Right kidney (tissue), 1 donor: Measurements from ENCODE around the gene TENM3.

Experiments
- DNase-seq: peaks from one replicate; pipeline ENCODE4 v3.0.0-alpha.2; 2016

The TENM3 gene

DNA sequence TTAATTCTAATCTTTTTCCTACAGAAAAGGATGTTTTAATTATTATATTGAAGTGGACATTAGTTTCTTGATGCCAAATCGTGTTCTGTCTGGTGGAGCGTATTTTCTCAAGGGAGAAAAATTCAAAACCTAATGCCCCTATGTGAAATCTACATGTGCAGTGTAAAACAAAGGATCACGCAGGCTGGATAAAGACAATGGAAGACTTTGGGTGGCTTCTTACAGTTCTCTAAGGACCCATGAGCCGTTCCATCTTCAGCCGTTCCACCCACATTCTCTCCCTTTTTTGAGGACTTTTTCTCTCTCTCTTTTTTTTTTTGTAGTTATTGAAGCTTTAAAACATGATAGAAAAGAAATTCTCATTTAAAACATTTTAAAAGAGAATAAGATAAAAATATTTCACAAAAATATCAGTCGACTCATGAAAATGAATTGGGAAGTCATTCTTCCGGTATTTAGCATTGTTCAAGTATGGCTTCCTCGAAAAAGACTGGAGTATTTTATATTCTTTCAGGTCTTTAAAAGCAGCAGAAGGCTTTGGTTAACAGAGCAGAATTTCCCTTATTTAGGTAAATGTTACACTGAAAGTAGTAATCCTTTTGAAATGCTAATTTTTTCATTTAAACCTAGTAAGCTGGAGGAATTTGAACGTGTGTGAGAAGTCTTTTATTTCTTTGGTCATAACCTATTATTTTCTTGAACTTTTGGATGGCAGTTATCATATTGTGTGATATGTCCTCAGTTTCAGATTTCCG, 11.0 kb downstream of the TENM3 start:
- DNase-seq = no peak

DNA sequence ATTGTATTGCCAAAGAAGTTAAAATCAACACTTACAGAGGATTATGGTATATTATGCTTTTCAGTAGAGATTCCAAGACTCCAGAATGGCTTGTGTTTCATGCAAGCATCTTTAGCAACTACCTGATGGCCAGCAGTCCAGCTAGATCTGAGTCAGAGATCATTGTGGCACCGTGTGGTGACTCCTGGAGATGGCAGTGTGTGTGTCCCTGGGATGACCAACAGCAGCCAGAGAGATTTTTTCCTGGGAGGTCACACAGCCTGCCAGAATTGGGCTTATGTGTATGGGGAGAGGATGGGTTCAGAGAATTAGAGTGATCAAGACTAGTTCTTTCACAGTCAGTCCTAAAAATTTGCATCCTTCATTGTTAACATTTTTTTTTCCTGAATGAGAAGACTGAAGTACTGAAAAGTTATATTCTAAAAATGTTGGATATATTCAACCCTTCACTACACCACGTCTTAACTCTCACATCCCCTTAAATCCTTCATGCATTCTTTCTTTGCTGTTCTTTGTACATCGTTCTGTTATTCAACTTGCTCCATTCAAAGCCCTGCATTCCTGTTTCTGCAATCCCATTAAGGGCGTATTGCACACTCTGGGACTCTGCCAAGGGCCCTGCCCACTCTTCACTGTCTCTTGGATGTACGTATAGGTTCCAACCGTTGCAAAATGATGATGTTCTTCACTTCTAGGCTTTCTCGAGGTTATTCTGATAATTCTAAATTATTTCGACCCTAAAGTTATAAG, 12.4 kb downstream of the TENM3 start:
- no peak for DNase-seq

- no peak for DNase-seq
Observed at GRCh38 chr4:182257016-182257415, 13.8 kb downstream of the TENM3 start.

- DNase-seq = no peak
Observed at GRCh38 chr4:182257503-182257902, 14.3 kb downstream of the TENM3 start.

GRCh38 chr4:182258441-182259000, 15.3 kb downstream of the TENM3 start:
- DNase-seq = no peak

GRCh38 chr4:182261651-182262223, 18.5 kb downstream of the TENM3 start:
- DNase-seq = no peak

DNA sequence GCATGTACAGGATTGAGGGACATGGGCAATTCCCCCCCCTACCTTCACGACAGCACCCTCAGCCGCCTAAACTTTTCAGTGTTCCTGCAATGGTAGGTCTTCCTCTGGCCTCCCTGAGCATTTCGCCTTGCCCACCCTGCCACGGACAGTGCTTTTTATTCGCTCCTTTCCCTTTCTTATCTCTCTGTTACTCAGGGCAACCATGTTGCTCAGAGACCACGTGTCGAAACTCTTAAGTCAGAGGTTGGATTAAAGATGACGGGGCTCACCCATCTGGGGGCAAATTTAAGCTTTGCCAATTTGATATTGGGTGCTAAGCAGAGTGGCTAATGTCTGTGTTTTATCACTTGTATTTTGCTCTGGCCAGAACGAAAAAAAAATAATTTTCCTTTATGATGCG, 20.4 kb downstream of the TENM3 start:
- no peak for DNase-seq

DNA sequence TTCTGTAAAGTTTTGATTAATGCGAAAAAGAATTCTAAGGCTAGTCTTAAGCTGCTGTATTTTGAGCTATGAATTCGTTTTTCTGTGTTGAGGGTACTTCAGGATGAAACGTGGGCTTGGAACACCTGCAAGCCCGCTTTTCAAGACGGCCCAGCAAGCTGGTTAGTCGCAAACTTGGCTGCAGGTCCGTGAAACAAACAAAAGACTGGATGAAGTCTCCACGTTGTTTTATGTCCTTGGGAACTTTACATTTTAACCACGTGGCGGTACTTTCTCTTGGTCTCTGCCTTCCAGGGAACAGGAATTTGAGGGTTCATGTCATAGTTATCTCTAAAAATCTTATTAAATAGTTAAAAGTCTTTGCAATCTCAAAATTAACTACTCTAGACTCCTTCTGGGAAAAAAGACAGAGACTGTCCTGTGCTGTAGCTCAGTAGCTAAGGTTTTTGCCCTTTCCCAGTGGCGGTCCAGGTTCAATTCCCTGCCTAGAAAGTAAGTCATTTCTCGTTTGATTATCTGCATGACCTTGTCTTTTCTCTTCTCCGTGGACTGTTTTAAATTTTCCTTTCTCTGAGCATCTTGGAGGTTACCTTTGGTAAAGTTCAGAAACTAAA, 21.0 kb downstream of the TENM3 start:
- no peak for DNase-seq

GRCh38 chr4:182265881-182266280, 22.7 kb downstream of the TENM3 start:
- no peak for DNase-seq

GRCh38 chr4:182267048-182267447, 23.8 kb downstream of the TENM3 start:
- DNase-seq = no peak

- DNase-seq = no peak
Observed at GRCh38 chr4:182268966-182269365, 25.8 kb downstream of the TENM3 start.

DNA sequence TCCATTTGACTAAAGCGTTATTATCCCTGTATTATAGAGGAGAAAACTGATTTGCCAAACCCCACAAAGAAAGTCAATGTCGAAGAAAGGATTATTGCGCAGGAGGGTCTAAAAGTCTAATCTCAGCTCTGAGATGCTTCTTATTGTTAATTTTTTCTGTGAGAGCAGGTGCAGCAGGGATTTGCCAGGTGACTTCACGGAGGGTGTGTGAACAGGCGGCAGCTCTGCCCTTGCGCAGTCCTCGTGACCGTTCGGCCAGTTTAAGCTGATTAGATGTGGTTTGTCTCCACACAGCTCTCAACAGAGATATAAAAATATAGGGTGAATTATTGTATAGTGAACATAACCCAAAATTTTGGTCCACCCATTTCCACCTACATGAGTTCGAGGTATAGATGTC, 28.5 kb downstream of the TENM3 start:
- DNase-seq = no peak

- no peak for DNase-seq
Observed at GRCh38 chr4:182272151-182272550, 28.9 kb downstream of the TENM3 start.

- no peak for DNase-seq
Observed at GRCh38 chr4:182273191-182273935, 30.2 kb downstream of the TENM3 start.

GRCh38 chr4:182276210-182277109, 33.3 kb downstream of the TENM3 start:
- no peak for DNase-seq

GRCh38 chr4:182277377-182277776, 34.2 kb downstream of the TENM3 start:
- DNase-seq = no peak

- no peak for DNase-seq
Observed at GRCh38 chr4:182278729-182279128, 35.5 kb downstream of the TENM3 start.

DNA sequence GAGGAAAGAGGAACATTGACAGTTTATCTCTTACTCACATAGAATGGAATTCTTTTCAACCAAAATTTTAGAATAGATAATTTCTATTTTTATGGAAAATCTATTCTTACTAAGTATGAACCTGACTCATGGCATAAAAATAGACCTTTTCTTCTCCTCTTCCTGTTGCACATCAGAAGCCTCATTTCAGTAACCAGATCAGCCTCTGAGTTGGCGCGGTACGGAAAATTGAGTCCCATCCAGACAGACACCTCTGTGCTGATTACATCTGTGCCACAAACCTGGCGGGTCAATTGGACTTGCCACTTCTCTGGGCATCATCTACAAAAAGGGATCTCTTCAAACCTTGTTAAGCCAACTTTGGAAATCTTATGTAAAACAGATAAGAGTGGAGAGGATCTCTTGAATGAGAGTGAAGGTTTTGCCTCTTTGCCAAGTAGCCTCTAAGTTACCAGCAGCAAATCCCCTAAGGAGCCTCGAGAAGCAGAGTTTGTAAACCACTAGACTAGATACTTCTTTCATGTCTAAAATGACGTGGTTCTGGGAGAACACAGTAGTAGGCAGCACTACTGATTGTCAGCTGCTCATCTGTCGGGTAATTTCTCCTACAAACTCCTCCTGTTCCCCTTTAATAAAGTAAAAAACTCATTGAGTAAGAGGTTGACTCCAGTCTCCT, 37.4 kb downstream of the TENM3 start:
- no peak for DNase-seq

DNA sequence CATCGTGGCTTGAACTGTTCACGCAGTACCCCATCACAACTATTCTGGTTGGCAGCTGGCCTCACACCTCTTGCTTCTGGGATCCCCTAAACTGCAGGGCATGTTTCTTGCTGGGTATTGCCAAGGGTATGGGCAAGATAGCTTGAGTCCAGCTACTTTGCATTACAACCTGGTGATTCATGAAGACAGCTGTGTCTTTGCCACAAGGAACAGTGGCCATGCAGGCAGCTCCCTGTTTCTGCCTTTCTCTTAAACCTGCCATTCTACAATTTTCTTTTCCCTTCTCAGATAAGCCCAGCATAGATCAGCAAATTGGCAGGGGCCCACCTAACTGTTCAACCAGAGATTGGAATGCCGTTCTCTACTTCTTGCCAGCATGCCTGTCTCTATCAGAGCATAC, 42.8 kb downstream of the TENM3 start:
- no peak for DNase-seq

DNA sequence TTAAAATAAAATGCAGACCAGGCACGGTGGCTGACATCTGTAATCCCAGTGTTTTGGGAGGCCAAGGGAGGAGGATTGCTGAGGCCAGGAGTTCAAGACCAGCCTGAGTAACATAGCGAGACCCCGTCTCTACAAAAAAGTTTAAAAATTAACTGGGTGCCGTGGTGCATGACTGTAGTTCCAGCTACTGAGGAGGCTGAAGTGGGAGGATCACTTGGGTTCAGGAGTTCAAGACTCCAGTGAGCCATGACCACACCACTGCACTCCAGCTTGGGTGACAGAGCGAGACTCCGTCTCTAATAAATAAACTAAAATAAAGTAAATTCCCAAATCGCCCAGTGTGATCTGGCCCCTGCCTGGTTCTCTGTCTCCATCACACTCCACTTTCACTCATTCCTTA, 43.7 kb downstream of the TENM3 start:
- DNase-seq = no peak
